HepG2 (cell line): Measurements from ENCODE around the gene CSNK1D. TPM values are rescaled to one million over a fixed set of nuclear protein-coding genes. Genes with fewer than 3 reads are reported as not detected.

ENCODE experiments used
- ERF ChIP-seq: IDR thresholded peaks from 2 replicates; pipeline ENCODE4 v1.6.1; 2018; ENCODE audit warnings: missing biosample characterization, missing genetic modification reagents
- IRF1 ChIP-seq: sonication (generic); formaldehyde crosslinking; IDR thresholded peaks from 2 replicates; pipeline ENCODE4 v1.4.0; 2020; ENCODE audit warnings: low read depth, mild to moderate bottlenecking, missing genetic modification reagents
- MLLT10 ChIP-seq: sonication (generic); formaldehyde crosslinking; IDR thresholded peaks from 2 replicates; pipeline ENCODE4 v1.4.0; 2020; ENCODE audit warnings: missing genetic modification reagents
- PHF21A ChIP-seq: sonication (generic); formaldehyde crosslinking; IDR thresholded peaks from 2 replicates; pipeline ENCODE4 v1.5.0; 2020; ENCODE audit warnings: mild to moderate bottlenecking, missing genetic modification reagents
- RBAK ChIP-seq: sonication (generic); formaldehyde crosslinking; IDR thresholded peaks from 2 replicates; pipeline ENCODE4 v1.5.1; 2020; ENCODE audit warnings: mild to moderate bottlenecking, missing genetic modification reagents
- REST ChIP-seq, 2 experiments: IDR thresholded peaks; 2 replicates each; pipeline ENCODE4 v1.6.1; 2011 to 2012; ENCODE audit warnings: low read length in 2 of 2, borderline replicate concordance in 1 of 2, low read depth in 1 of 2, mild to moderate bottlenecking in 1 of 2, moderate library complexity in 1 of 2
- RFXANK ChIP-seq: IDR thresholded peaks from 2 replicates; pipeline ENCODE4 v1.6.1; 2016
- SNAI1 ChIP-seq: sonication (generic); formaldehyde crosslinking; IDR thresholded peaks from 2 replicates; pipeline ENCODE4 v1.5.0; 2020; ENCODE audit warnings: mild to moderate bottlenecking, missing genetic modification reagents, borderline replicate concordance
- SNRNP70 ChIP-seq: fragments of 200-400 bp; formaldehyde crosslinking; IDR thresholded peaks from 2 replicates; pipeline ENCODE4 v1.6.1; 2017; ENCODE audit warnings: mild to moderate bottlenecking, low read depth, low read length, moderate library complexity
- SP1 ChIP-seq, 2 experiments: fragments of 450-650 bp in 1 of 2; sonication (generic) in 1 of 2; formaldehyde crosslinking in 1 of 2; IDR thresholded peaks; 2 replicates each; pipeline versions ENCODE4 v1.4.0 to v1.6.1; 2016 to 2020; ENCODE audit warnings: missing genetic modification reagents in 1 of 2
- TCF7 ChIP-seq: sonication (generic); IDR thresholded peaks from 2 replicates; pipeline ENCODE4 v1.6.1; 2016; ENCODE audit warnings: antibody characterized with exemption, low read depth
- ZNF138 ChIP-seq: sonication (generic); formaldehyde crosslinking; IDR thresholded peaks from 2 replicates; pipeline ENCODE4 v1.5.0; 2020; ENCODE audit warnings: mild to moderate bottlenecking, low read depth, missing genetic modification reagents
- ZNF205 ChIP-seq: IDR thresholded peaks from 2 replicates; pipeline ENCODE4 v1.6.1; 2018; ENCODE audit warnings: missing biosample characterization, missing genetic modification reagents
- ZNF3 ChIP-seq: IDR thresholded peaks from 2 replicates; pipeline ENCODE4 v1.7.0; 2017; ENCODE audit warnings: inconsistent platforms
- ZNF569 ChIP-seq: sonication (generic); formaldehyde crosslinking; IDR thresholded peaks from 2 replicates; pipeline ENCODE4 v1.5.0; 2020; ENCODE audit warnings: mild to moderate bottlenecking, missing genetic modification reagents, moderate library complexity, borderline replicate concordance
- polyA plus RNA-seq, 8 experiments: library from polyadenylated mRNA; depleted of rRNA in 3 of 8; stranded (reverse) in 7 of 8; unstranded in 1 of 8; fragments of >200 nt; fragmentation: Illumina TruSeq in 4 of 8; extraction: Trizol in 4 of 8; gene quantifications; 2 replicates each; pipeline versions ENCODE4 v1.2.1 to v1.2.3, GENCODE V29; 2011 to 2016; ENCODE audit warnings: low read depth in 4 of 8, missing spikeins in 1 of 8, mixed read lengths in 1 of 8; ENCODE audit not compliant: insufficient read depth in 1 of 8
- total RNA-seq, 5 experiments: library from RNA; depleted of rRNA; stranded (reverse); fragments of >200 nt; fragmentation: Illumina TruSeq; extraction: Trizol; gene quantifications; 2 replicates each; pipeline ENCODE4 v1.2.3, GENCODE V29; 2016; ENCODE audit warnings: low read depth in 1 of 5
- TF ChIP-seq, protein P1 (sequence below): sonication (generic); formaldehyde crosslinking; IDR thresholded peaks from 2 replicates; pipeline ENCODE4 v1.4.0; 2020; ENCODE audit warnings: low read depth, mild to moderate bottlenecking, missing genetic modification reagents
- TF ChIP-seq, protein P2 (sequence below): sonication (generic); formaldehyde crosslinking; IDR thresholded peaks from 2 replicates; pipeline ENCODE4 v1.4.0; 2020; ENCODE audit warnings: missing genetic modification reagents, borderline replicate concordance
- TF ChIP-seq, protein P3 (sequence below): sonication (generic); formaldehyde crosslinking; IDR thresholded peaks from 2 replicates; pipeline ENCODE4 v1.5.0; 2020; ENCODE audit warnings: missing genetic modification reagents

Gene CSNK1D
- total and polyA plus RNA-seq, 2 of the 13 experiments (the other 11 are each of a cell fraction or from before 2014, with no cell fraction given) = 31.5 to 128 TPM

- TF ChIP-seq REST (IDR thresholded peaks at IDR 0.05; ENCODE audit: borderline replicate concordance in 1 of 2, low read depth in 1 of 2, low read length in 2 of 2) = no peak
- no peak for TF ChIP-seq ZNF3
- no peak for TF ChIP-seq ZNF569 (CRISPR knock-in tag)
- TF ChIP-seq ERF (CRISPR knock-in tag) = no peak; the same call in none of the 2 replicates
- TF ChIP-seq ZNF138 (CRISPR knock-in tag) = 0 out of 2 replicates have a peak, but pooled peaks have one; percentile 23
- TF ChIP-seq SP1 (IDR thresholded peaks at IDR 0.05) = no peak
- no peak for TF ChIP-seq SP1 (CRISPR knock-in tag; IDR thresholded peaks at IDR 0.05)
- TF ChIP-seq TCF7 = peak; percentile 54
- TF ChIP-seq RFXANK (CRISPR knock-in tag) = peak; percentile 23; the same call in 1 of the 2 replicates
- TF ChIP-seq, protein P1, sequence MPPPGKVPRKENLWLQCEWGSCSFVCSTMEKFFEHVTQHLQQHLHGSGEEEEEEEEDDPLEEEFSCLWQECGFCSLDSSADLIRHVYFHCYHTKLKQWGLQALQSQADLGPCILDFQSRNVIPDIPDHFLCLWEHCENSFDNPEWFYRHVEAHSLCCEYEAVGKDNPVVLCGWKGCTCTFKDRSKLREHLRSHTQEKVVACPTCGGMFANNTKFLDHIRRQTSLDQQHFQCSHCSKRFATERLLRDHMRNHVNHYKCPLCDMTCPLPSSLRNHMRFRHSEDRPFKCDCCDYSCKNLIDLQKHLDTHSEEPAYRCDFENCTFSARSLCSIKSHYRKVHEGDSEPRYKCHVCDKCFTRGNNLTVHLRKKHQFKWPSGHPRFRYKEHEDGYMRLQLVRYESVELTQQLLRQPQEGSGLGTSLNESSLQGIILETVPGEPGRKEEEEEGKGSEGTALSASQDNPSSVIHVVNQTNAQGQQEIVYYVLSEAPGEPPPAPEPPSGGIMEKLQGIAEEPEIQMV (CRISPR knock-in tag) = peak; percentile 8; the same call in 1 of the 2 replicates
- peak; percentile 61; the same call in 1 of the 2 replicates for TF ChIP-seq ZNF205 (CRISPR knock-in tag)
- no peak for TF ChIP-seq RBAK
- TF ChIP-seq, protein P2, sequence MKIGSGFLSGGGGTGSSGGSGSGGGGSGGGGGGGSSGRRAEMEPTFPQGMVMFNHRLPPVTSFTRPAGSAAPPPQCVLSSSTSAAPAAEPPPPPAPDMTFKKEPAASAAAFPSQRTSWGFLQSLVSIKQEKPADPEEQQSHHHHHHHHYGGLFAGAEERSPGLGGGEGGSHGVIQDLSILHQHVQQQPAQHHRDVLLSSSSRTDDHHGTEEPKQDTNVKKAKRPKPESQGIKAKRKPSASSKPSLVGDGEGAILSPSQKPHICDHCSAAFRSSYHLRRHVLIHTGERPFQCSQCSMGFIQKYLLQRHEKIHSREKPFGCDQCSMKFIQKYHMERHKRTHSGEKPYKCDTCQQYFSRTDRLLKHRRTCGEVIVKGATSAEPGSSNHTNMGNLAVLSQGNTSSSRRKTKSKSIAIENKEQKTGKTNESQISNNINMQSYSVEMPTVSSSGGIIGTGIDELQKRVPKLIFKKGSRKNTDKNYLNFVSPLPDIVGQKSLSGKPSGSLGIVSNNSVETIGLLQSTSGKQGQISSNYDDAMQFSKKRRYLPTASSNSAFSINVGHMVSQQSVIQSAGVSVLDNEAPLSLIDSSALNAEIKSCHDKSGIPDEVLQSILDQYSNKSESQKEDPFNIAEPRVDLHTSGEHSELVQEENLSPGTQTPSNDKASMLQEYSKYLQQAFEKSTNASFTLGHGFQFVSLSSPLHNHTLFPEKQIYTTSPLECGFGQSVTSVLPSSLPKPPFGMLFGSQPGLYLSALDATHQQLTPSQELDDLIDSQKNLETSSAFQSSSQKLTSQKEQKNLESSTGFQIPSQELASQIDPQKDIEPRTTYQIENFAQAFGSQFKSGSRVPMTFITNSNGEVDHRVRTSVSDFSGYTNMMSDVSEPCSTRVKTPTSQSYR (CRISPR knock-in tag) = no peak
- TF ChIP-seq IRF1 (CRISPR knock-in tag) = no peak
- TF ChIP-seq SNAI1 (CRISPR knock-in tag) = no peak
- TF ChIP-seq, protein P3, sequence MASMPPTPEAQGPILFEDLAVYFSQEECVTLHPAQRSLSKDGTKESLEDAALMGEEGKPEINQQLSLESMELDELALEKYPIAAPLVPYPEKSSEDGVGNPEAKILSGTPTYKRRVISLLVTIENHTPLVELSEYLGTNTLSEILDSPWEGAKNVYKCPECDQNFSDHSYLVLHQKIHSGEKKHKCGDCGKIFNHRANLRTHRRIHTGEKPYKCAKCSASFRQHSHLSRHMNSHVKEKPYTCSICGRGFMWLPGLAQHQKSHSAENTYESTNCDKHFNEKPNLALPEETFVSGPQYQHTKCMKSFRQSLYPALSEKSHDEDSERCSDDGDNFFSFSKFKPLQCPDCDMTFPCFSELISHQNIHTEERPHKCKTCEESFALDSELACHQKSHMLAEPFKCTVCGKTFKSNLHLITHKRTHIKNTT (CRISPR knock-in tag) = no peak
- peak; percentile 62; the same call in 1 of the 2 replicates for TF ChIP-seq PHF21A (CRISPR knock-in tag)
- TF ChIP-seq SNRNP70 = no peak
- TF ChIP-seq MLLT10 (CRISPR knock-in tag) = no peak
Observed at GRCh38 chr17:82228278-82228841, 45.1 kb downstream of the CSNK1D start (continued).
